Right lobe of liver (tissue), 4 donors: ENCODE measurements around the gene IL4I1.

Experiments used
- CTCF ChIP-seq, 4 donors: fragments of 200-600 bp in 3 of 4; fragments of 450-650 bp in 1 of 4; IDR thresholded peaks; one replicate each; pipeline versions ENCODE4 v1.5.1 to v1.8.0; 2016 to 2022; ENCODE audit warnings: antibody characterized with exemption in 4 of 4, mild to moderate bottlenecking in 2 of 4
- POLR2A ChIP-seq: fragments of 450-650 bp; IDR thresholded peaks from one replicate; pipeline ENCODE4 v1.6.1; 2017; ENCODE audit warnings: antibody characterized with exemption, mild to moderate bottlenecking
- donor health status: DM: no; HTN: no; CAD: no.
- donor health status: DM: no; HTN: no; CAD: no.
- donor health status: DM: no; HTN: yes; CAD: no.

- TF ChIP-seq CTCF (IDR thresholded peaks at IDR 0.05), result no peak
- TF ChIP-seq POLR2A, result no peak
Measured at GRCh38 chr19:49915271-49915670, 18.6 kb upstream of the IL4I1 start.
